HepG2 (cell line): Measurements from ENCODE around the gene TK1. TPM values are rescaled to one million over a fixed set of nuclear protein-coding genes. Genes with fewer than 3 reads are reported as not detected.

Experiments used
- DPF2 ChIP-seq: sonication (generic); formaldehyde crosslinking; IDR thresholded peaks from 2 replicates; pipeline ENCODE4 v1.4.0; 2020; ENCODE audit warnings: mild to moderate bottlenecking, low read depth, missing genetic modification reagents, borderline replicate concordance
- KLF12 ChIP-seq: sonication (generic); formaldehyde crosslinking; IDR thresholded peaks from 2 replicates; pipeline ENCODE4 v1.4.0; 2020; ENCODE audit warnings: missing genetic modification reagents, borderline replicate concordance
- MYC ChIP-seq: sonication (generic); formaldehyde crosslinking; IDR thresholded peaks from 2 replicates; pipeline ENCODE4 v1.9.0; 2021; ENCODE audit warnings: missing genetic modification reagents, borderline replicate concordance
- NPAS2 ChIP-seq: sonication (generic); formaldehyde crosslinking; IDR thresholded peaks from 2 replicates; pipeline ENCODE4 v1.8.0; 2022; ENCODE audit warnings: mild to moderate bottlenecking, missing genetic modification reagents, borderline replicate concordance
- SIX4 ChIP-seq: sonication (generic); formaldehyde crosslinking; IDR thresholded peaks from 2 replicates; pipeline ENCODE4 v1.4.0; 2020; ENCODE audit warnings: missing genetic modification reagents
- TBX2 ChIP-seq: sonication (generic); formaldehyde crosslinking; IDR thresholded peaks from 2 replicates; pipeline ENCODE4 v1.5.0; 2020; ENCODE audit warnings: missing genetic modification reagents, mild to moderate bottlenecking, borderline replicate concordance
- TCF7L2 ChIP-seq: IDR thresholded peaks from 2 replicates; pipeline ENCODE4 v1.6.1; 2011; ENCODE audit warnings: mild to moderate bottlenecking, low read depth, low read length, moderate library complexity
- THAP11 ChIP-seq: IDR thresholded peaks from 2 replicates; pipeline ENCODE4 v1.6.1; 2016; ENCODE audit warnings: missing biosample characterization, missing genetic modification reagents
- TRIM24 ChIP-seq: sonication (generic); formaldehyde crosslinking; IDR thresholded peaks from 2 replicates; pipeline ENCODE4 v1.8.0; 2022; ENCODE audit warnings: mild to moderate bottlenecking, missing genetic modification reagents
- ZFP36 ChIP-seq: fragments of 150-350 bp; IDR thresholded peaks from 2 replicates; pipeline ENCODE4 v1.6.1; 2018; ENCODE audit warnings: borderline replicate concordance, low read length, low read depth; ENCODE audit not compliant: partially characterized antibody
- ZNF136 ChIP-seq: sonication (generic); formaldehyde crosslinking; IDR thresholded peaks from 2 replicates; pipeline ENCODE4 v1.8.1; 2022; ENCODE audit warnings: low read depth, mild to moderate bottlenecking, moderate library complexity, missing genetic modification reagents
- ZNF256 ChIP-seq: sonication (generic); formaldehyde crosslinking; conservative IDR thresholded peaks from 2 replicates; pipeline ENCODE4 v1.4.0; 2020; ENCODE audit warnings: missing genetic modification reagents
- ZNF317 ChIP-seq: sonication (generic); formaldehyde crosslinking; IDR thresholded peaks from 2 replicates; pipeline ENCODE4 v1.5.0; 2020; ENCODE audit warnings: mild to moderate bottlenecking, missing genetic modification reagents
- ZNF343 ChIP-seq: sonication (generic); formaldehyde crosslinking; IDR thresholded peaks from 2 replicates; pipeline ENCODE4 v1.4.0; 2020; ENCODE audit warnings: mild to moderate bottlenecking, missing genetic modification reagents
- ZNF605 ChIP-seq: sonication (generic); formaldehyde crosslinking; IDR thresholded peaks from 2 replicates; pipeline ENCODE4 v1.8.0; 2022; ENCODE audit warnings: mild to moderate bottlenecking, missing genetic modification reagents
- ZNF615 ChIP-seq: sonication (generic); formaldehyde crosslinking; IDR thresholded peaks from 2 replicates; pipeline ENCODE4 v1.5.0; 2020; ENCODE audit warnings: mild to moderate bottlenecking, missing genetic modification reagents, borderline replicate concordance
- ZNF704 ChIP-seq: sonication (generic); formaldehyde crosslinking; IDR thresholded peaks from 2 replicates; pipeline ENCODE4 v1.8.1; 2023; ENCODE audit warnings: mild to moderate bottlenecking, inconsistent platforms, moderate library complexity, missing genetic modification reagents, borderline replicate concordance
- ZNF713 ChIP-seq: sonication (generic); formaldehyde crosslinking; IDR thresholded peaks from 2 replicates; pipeline ENCODE4 v1.4.0; 2020; ENCODE audit warnings: mild to moderate bottlenecking, missing genetic modification reagents
- ZNF766 ChIP-seq: sonication (generic); formaldehyde crosslinking; IDR thresholded peaks from 2 replicates; pipeline ENCODE4 v1.5.0; 2020; ENCODE audit warnings: missing genetic modification reagents, borderline replicate concordance
- ZNF775 ChIP-seq: sonication (generic); formaldehyde crosslinking; IDR thresholded peaks from 2 replicates; pipeline ENCODE4 v1.4.0; 2020; ENCODE audit warnings: missing genetic modification reagents, mild to moderate bottlenecking, moderate library complexity, borderline replicate concordance
- polyA plus RNA-seq, 8 experiments: library from polyadenylated mRNA; depleted of rRNA in 3 of 8; stranded (reverse) in 7 of 8; unstranded in 1 of 8; fragments of >200 nt; fragmentation: Illumina TruSeq in 4 of 8; extraction: Trizol in 4 of 8; gene quantifications; 2 replicates each; pipeline versions ENCODE4 v1.2.1 to v1.2.3, GENCODE V29; 2011 to 2016; ENCODE audit warnings: low read depth in 4 of 8, missing spikeins in 1 of 8, mixed read lengths in 1 of 8; ENCODE audit not compliant: insufficient read depth in 1 of 8
- total RNA-seq, 5 experiments: library from RNA; depleted of rRNA; stranded (reverse); fragments of >200 nt; fragmentation: Illumina TruSeq; extraction: Trizol; gene quantifications; 2 replicates each; pipeline ENCODE4 v1.2.3, GENCODE V29; 2016; ENCODE audit warnings: low read depth in 1 of 5
- TF ChIP-seq, protein P1 (sequence below): sonication (generic); formaldehyde crosslinking; IDR thresholded peaks from 2 replicates; pipeline ENCODE4 v1.9.0; 2021; ENCODE audit warnings: missing genetic modification reagents, borderline replicate concordance
- TF ChIP-seq, protein P2 (sequence below): sonication (generic); formaldehyde crosslinking; IDR thresholded peaks from 2 replicates; pipeline ENCODE4 v1.5.0; 2020; ENCODE audit warnings: mild to moderate bottlenecking, missing genetic modification reagents, borderline replicate concordance
- TF ChIP-seq, protein P3 (sequence below): sonication (generic); formaldehyde crosslinking; conservative IDR thresholded peaks from 2 replicates; pipeline ENCODE4 v1.8.0; 2022; ENCODE audit warnings: missing genetic modification reagents

The TK1 gene
- total and polyA plus RNA-seq, 2 of the 13 experiments (the other 11 are each of a cell fraction or from before 2014, with no cell fraction given): 45.0 to 96.0 TPM

GRCh38 chr17:78130437-78131101 lies 56.3 kb downstream of the TK1 start, which contains the start of gene TMC8 (continued):
- TF ChIP-seq ZNF704 (CRISPR knock-in tag): no peak
- no peak for TF ChIP-seq NPAS2 (CRISPR knock-in tag)
- TF ChIP-seq ZFP36: no peak
- TF ChIP-seq, protein P1, sequence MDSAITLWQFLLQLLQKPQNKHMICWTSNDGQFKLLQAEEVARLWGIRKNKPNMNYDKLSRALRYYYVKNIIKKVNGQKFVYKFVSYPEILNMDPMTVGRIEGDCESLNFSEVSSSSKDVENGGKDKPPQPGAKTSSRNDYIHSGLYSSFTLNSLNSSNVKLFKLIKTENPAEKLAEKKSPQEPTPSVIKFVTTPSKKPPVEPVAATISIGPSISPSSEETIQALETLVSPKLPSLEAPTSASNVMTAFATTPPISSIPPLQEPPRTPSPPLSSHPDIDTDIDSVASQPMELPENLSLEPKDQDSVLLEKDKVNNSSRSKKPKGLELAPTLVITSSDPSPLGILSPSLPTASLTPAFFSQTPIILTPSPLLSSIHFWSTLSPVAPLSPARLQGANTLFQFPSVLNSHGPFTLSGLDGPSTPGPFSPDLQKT (CRISPR knock-in tag): no peak
- TF ChIP-seq ZNF256 (CRISPR knock-in tag): no peak
- TF ChIP-seq, protein P2, sequence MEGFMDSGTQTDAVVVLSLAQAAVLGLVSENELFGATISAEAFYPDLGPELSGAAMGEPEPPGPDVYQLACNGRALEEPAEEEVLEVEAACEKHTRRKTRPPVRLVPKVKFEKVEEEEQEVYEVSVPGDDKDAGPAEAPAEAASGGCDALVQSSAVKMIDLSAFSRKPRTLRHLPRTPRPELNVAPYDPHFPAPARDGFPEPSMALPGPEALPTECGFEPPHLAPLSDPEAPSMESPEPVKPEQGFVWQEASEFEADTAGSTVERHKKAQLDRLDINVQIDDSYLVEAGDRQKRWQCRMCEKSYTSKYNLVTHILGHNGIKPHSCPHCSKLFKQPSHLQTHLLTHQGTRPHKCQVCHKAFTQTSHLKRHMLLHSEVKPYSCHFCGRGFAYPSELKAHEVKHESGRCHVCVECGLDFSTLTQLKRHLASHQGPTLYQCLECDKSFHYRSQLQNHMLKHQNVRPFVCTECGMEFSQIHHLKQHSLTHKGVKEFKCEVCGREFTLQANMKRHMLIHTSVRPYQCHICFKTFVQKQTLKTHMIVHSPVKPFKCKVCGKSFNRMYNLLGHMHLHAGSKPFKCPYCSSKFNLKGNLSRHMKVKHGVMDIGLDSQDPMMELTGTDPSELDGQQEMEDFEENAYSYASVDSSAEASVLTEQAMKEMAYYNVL (CRISPR knock-in tag): no peak
- TF ChIP-seq ZNF713 (CRISPR knock-in tag): no peak
- TF ChIP-seq ZNF766 (CRISPR knock-in tag): no peak
- TF ChIP-seq DPF2: no peak; the same call in 1 of the 2 replicates
- no peak for TF ChIP-seq ZNF317 (CRISPR knock-in tag)
- peak; percentile 31; the same call in 1 of the 2 replicates for TF ChIP-seq MYC (CRISPR knock-in tag)
- no peak for TF ChIP-seq ZNF775 (CRISPR knock-in tag)
- no peak for TF ChIP-seq TCF7L2
- TF ChIP-seq, protein P3, sequence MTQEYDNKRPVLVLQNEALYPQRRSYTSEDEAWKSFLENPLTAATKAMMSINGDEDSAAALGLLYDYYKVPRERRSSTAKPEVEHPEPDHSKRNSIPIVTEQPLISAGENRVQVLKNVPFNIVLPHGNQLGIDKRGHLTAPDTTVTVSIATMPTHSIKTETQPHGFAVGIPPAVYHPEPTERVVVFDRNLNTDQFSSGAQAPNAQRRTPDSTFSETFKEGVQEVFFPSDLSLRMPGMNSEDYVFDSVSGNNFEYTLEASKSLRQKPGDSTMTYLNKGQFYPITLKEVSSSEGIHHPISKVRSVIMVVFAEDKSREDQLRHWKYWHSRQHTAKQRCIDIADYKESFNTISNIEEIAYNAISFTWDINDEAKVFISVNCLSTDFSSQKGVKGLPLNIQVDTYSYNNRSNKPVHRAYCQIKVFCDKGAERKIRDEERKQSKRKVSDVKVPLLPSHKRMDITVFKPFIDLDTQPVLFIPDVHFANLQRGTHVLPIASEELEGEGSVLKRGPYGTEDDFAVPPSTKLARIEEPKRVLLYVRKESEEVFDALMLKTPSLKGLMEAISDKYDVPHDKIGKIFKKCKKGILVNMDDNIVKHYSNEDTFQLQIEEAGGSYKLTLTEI (CRISPR knock-in tag): no peak
- peak; percentile 85 for TF ChIP-seq ZNF605
- no peak for TF ChIP-seq KLF12 (CRISPR knock-in tag)
- peak; percentile 60; the same call in 1 of the 2 replicates for TF ChIP-seq ZNF136 (CRISPR knock-in tag)
- TF ChIP-seq TRIM24 (CRISPR knock-in tag): no peak
- no peak for TF ChIP-seq ZNF343 (CRISPR knock-in tag)
- peak; percentile 53; the same call in 1 of the 2 replicates for TF ChIP-seq TBX2 (CRISPR knock-in tag)
- TF ChIP-seq SIX4 (CRISPR knock-in tag): no peak
- TF ChIP-seq THAP11 (CRISPR knock-in tag): peak; percentile 65
- no peak for TF ChIP-seq ZNF615 (CRISPR knock-in tag)
